ENCODE data around the gene PHGDH. TPM values are rescaled to one million over a fixed set of nuclear protein-coding genes. Genes with fewer than 3 reads are reported as not detected.

PHGDH gene
- total and polyA plus RNA-seq, 9 of the 15 experiments (the other 6 are each of a cell fraction or from before 2014, with no cell fraction given): 6.7 to 84.2 (median 36.2) TPM

Other genes starting within 250 kb of the PHGDH start
- not detected in 2 replicates for gene HSD3B1, start 204.7 kb upstream of the PHGDH start, total RNA-seq (2014; rRNA removed)
- not detected in 2 replicates for gene HSD3B1, start 204.7 kb upstream of the PHGDH start, total RNA-seq (2014; rRNA removed; fragmentation: Illumina TruSeq; extraction: Trizol)
- gene HSD3B1, start 204.7 kb upstream of the PHGDH start, total RNA-seq (2015; rRNA removed; fragmentation: Illumina TruSeq; extraction: Trizol): not detected in 2 replicates
- gene HSD3B1, start 204.7 kb upstream of the PHGDH start, total RNA-seq (2021): not detected in 2 replicates
- not detected in 2 replicates for gene HSD3B1, start 204.7 kb upstream of the PHGDH start, polyA plus RNA-seq (2011; rRNA removed)
- gene HSD3B1, start 204.7 kb upstream of the PHGDH start, polyA plus RNA-seq (2014; fragmentation: Illumina TruSeq; extraction: Trizol): not detected in 2 replicates
- gene HSD3B1, start 204.7 kb upstream of the PHGDH start, polyA plus RNA-seq (2014; fragmentation: Nextera tagmentation; extraction: Ambion mirVana): not detected
- gene HSD3B1, start 204.7 kb upstream of the PHGDH start, polyA plus RNA-seq (2014; rRNA removed): not detected in 2 replicates
- 9.9 and 10.9 TPM in 2 replicates for gene ZNF697, start 63.7 kb upstream of the PHGDH start, total RNA-seq (2014; rRNA removed)
- gene ZNF697, start 63.7 kb upstream of the PHGDH start, total RNA-seq (2014; rRNA removed; fragmentation: Illumina TruSeq; extraction: Trizol): 9.0 and 12.4 TPM in 2 replicates
- 4.3 and 4.5 TPM in 2 replicates for gene ZNF697, start 63.7 kb upstream of the PHGDH start, total RNA-seq (2015; rRNA removed; fragmentation: Illumina TruSeq; extraction: Trizol)
- gene ZNF697, start 63.7 kb upstream of the PHGDH start, total RNA-seq (2021): 10.6 and 13.6 TPM in 2 replicates
- gene ZNF697, start 63.7 kb upstream of the PHGDH start, polyA plus RNA-seq (2011; rRNA removed): 3.0 and 5.2 TPM in 2 replicates
- gene ZNF697, start 63.7 kb upstream of the PHGDH start, polyA plus RNA-seq (2014; fragmentation: Illumina TruSeq; extraction: Trizol): 8.3 and 9.1 TPM in 2 replicates
- gene ZNF697, start 63.7 kb upstream of the PHGDH start, polyA plus RNA-seq (2014; fragmentation: Nextera tagmentation; extraction: Ambion mirVana): 1 to 10 TPM; 2.1 TPM
- 6.7 and 8.8 TPM in 2 replicates for gene ZNF697, start 63.7 kb upstream of the PHGDH start, polyA plus RNA-seq (2014; rRNA removed)
- not detected in 2 replicates for gene HMGCS2, start 57.0 kb downstream of the PHGDH start, total RNA-seq (2014; rRNA removed)
- gene HMGCS2, start 57.0 kb downstream of the PHGDH start, total RNA-seq (2014; rRNA removed; fragmentation: Illumina TruSeq; extraction: Trizol): not detected in 2 replicates
- not detected in 2 replicates for gene HMGCS2, start 57.0 kb downstream of the PHGDH start, total RNA-seq (2015; rRNA removed; fragmentation: Illumina TruSeq; extraction: Trizol)
- gene HMGCS2, start 57.0 kb downstream of the PHGDH start, total RNA-seq (2021): 0.13 and 0.18 TPM in 2 replicates
- gene HMGCS2, start 57.0 kb downstream of the PHGDH start, polyA plus RNA-seq (2011; rRNA removed): not detected in 2 replicates
- not detected in 2 replicates for gene HMGCS2, start 57.0 kb downstream of the PHGDH start, polyA plus RNA-seq (2014; fragmentation: Illumina TruSeq; extraction: Trizol)
- gene HMGCS2, start 57.0 kb downstream of the PHGDH start, polyA plus RNA-seq (2014; fragmentation: Nextera tagmentation; extraction: Ambion mirVana): not detected
- not detected in 2 replicates for gene HMGCS2, start 57.0 kb downstream of the PHGDH start, polyA plus RNA-seq (2014; rRNA removed)
- gene REG4, start 99.5 kb downstream of the PHGDH start, total RNA-seq (2014; rRNA removed): not detected in 2 replicates
- gene REG4, start 99.5 kb downstream of the PHGDH start, total RNA-seq (2014; rRNA removed; fragmentation: Illumina TruSeq; extraction: Trizol): not detected in 2 replicates
- gene REG4, start 99.5 kb downstream of the PHGDH start, total RNA-seq (2015; rRNA removed; fragmentation: Illumina TruSeq; extraction: Trizol): not detected in 2 replicates
- gene REG4, start 99.5 kb downstream of the PHGDH start, total RNA-seq (2021): not detected in 2 replicates
- gene REG4, start 99.5 kb downstream of the PHGDH start, polyA plus RNA-seq (2011; rRNA removed): not detected in 2 replicates
- gene REG4, start 99.5 kb downstream of the PHGDH start, polyA plus RNA-seq (2014; fragmentation: Illumina TruSeq; extraction: Trizol): not detected in 2 replicates
- not detected for gene REG4, start 99.5 kb downstream of the PHGDH start, polyA plus RNA-seq (2014; fragmentation: Nextera tagmentation; extraction: Ambion mirVana)
- gene REG4, start 99.5 kb downstream of the PHGDH start, polyA plus RNA-seq (2014; rRNA removed): not detected in 2 replicates
- not detected in 2 replicates for gene ADAM30, start 184.6 kb downstream of the PHGDH start, total RNA-seq (2014; rRNA removed)
- gene ADAM30, start 184.6 kb downstream of the PHGDH start, total RNA-seq (2014; rRNA removed; fragmentation: Illumina TruSeq; extraction: Trizol): not detected in 2 replicates
- not detected in 2 replicates for gene ADAM30, start 184.6 kb downstream of the PHGDH start, total RNA-seq (2015; rRNA removed; fragmentation: Illumina TruSeq; extraction: Trizol)
- gene ADAM30, start 184.6 kb downstream of the PHGDH start, total RNA-seq (2021): not detected in 2 replicates
- gene ADAM30, start 184.6 kb downstream of the PHGDH start, polyA plus RNA-seq (2011; rRNA removed): not detected in 2 replicates
- gene ADAM30, start 184.6 kb downstream of the PHGDH start, polyA plus RNA-seq (2014; fragmentation: Illumina TruSeq; extraction: Trizol): not detected in 2 replicates
- gene ADAM30, start 184.6 kb downstream of the PHGDH start, polyA plus RNA-seq (2014; fragmentation: Nextera tagmentation; extraction: Ambion mirVana): not detected
- not detected in 2 replicates for gene ADAM30, start 184.6 kb downstream of the PHGDH start, polyA plus RNA-seq (2014; rRNA removed)

Measured in K562 (cell line).